HG03565 (cell line): ENCODE data around the gene ENTHD1.
"Not testable (repeated sequence)": the region's sequence is repeated elsewhere in the genome, so short reads cannot be mapped to it uniquely, and the experiment has no call there.

Experiments
- ATAC-seq: cut with Tn5 transposase; IDR thresholded peaks from one replicate; pipeline ENCODE4 v1.9.1; 2021; ENCODE audit warnings: mild to moderate bottlenecking, moderate library complexity; ENCODE audit not compliant: unreplicated experiment

Gene ENTHD1

DNA sequence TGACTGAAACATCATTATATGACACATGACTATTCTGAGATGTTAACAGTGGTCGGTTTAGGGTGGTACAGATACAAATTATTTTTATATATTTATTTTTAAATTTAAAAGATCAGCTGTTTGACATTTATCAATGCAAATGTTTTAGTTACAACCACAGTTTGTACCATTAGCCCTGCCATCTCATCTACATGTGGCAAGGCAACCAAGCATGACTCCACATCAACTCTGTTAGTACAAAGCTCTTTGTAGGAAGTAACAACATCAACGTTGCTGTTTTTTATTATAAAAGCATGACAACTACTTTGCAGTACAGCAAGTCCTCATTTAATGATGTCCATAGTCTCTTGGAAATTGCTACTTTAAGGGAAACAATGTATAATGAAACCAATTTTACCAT is 40.8 kb downstream of the ENTHD1 start:
- no peak for ATAC-seq

DNA sequence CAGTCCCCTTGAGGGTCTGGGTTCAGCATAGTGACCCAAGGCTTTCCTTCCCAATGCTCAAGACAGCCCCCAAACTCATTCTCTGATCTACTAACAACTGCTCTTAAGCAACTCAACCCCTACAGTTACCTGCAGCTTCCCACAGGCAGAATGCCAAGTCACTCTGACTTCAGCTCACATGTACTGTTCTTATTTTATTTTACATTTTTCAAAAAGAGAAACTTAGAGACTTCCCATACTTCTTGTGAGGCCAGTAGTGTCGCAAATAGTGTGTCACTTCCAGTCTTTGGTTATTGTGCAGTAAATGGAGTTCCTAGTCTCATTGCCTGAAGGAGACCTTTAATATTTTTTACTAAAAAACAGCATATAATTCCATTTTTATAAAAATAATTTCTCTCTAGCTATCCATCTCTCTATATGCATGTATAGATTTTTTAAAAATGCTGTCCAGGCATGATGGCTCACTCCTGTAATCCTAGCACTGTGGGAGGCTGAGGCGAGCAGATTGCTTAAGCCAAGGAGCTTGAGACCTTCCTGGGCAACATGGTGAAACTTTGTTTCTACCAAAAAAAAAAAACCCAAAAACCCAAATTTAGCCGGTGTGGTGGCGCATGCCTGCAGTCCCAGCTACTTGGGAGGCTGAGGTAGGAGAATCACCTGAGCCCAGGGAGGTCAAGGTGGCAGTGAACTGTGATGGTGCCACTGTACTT is 41.8 kb downstream of the ENTHD1 start:
- ATAC-seq, result no peak

DNA sequence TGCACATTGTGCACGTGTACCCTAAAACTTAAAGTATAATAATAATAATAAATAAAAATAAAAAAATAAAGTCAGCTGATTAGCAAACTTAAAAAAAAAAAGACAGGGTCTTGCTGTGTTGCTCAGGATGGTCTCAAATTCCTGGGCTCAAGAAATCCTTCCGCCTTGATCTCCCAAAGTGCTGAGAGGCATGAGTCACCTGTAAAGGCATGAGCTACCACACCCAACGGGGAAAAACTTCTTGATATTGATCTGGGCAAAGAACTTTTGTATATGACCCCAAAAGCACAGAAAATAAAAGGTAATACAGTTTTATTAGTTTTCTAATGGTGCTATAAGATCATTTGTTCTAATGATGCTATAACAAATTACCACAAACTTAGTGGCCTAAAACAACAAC is 46.1 kb downstream of the ENTHD1 start:
- no peak for ATAC-seq

DNA sequence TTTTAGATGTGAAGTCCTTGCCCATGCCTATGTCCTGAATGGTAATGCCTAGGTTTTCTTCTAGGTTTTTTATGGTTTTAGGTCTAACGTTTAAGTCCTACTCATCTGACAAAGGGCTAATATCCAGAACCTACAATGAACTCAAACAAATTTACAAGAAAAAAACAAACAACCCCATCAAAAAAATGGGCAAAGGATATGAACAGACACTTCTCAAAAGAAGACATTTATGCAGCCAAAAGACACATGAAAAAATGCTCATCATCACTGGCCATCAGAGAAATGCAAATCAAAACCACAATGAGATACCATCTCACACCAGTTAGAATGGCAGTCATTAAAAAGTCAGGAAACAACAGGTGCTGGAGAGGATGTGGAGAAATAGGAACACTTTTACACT is 47.0 kb downstream of the ENTHD1 start:
- ATAC-seq, result not testable (repeated sequence)

DNA sequence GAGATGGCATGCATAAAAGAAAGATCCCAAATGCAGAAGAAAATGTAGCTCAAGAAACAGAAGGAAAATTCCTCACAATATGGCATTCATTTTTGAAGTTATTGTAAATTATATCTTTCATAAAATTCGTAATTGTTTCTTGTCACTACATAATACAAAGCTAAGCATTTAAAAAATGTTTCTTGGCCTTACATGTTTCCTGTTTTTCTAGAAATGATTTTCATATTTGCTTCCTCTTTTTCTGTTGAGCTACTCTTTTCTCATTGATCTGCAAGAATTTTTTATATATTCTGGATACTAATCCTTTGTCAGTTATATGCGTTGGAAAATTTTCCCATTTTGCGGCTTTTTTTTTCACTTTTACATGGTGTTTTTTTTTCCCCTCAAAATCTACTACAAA is 48.0 kb downstream of the ENTHD1 start:
- no peak for ATAC-seq

DNA sequence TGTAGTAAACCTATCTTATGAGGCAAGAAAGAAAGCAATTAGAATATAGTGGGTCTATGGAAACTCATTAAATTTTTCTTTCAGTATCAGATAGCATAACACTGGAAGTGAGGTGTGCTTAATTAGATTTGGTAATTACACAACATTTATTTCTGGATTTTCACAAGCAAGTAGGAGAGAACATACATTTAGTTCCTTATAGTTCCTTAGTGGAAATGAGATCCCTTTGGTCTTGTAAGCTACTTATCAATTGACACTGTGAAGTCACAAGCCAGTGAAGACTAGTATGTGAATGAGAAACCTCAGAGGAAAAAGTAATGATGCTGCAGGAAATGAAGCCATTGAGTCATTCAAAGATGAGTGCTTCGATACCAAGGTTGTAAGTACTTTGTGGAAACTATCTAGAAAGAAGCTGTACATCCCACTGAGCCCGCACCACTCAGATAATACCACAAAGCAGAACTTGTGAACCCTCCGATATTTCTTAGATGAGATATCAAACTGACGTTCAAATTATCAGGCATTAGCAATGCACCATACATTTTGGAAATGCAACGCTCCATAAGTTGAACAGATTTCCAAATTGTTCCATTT is 53.5 kb downstream of the ENTHD1 start:
- ATAC-seq, result no peak

DNA sequence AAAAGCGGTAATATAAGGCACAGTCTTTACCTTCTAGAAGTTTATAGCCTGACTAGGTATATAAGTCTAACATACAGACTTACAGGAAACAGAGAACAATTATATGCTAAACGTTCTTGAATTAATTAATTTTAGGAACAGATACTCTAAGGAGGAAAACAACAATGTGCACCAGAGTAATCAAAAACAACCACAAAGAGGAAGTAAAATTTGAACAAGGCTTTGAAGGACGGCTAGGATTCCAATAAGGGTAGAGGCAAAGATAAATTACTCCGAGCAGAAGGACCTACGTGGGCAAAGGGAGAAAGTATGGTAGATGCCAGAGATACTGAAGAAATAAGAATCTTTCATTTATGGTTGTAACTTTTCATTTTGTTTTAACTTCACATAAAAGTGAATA is 54.4 kb downstream of the ENTHD1 start:
- ATAC-seq, result no peak

DNA sequence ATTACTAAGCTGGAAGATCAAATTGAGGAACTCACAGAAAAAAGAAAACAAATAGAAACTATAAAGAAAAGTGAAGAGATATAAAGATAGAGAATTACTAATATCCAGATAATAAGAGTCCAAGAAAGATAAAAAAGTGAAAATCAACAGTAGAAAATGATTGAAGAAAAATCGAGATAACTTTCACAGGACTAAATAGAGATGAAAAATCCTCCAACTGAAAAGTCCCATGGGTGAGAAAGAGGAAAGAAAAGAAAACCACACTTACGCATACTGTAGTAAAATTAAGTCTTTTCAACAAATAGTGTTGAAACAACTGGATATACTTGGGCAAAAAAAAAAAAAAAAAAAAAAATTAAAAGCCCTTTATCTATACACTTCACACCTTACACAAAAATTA is 60.0 kb downstream of the ENTHD1 start:
- ATAC-seq, result no peak

DNA sequence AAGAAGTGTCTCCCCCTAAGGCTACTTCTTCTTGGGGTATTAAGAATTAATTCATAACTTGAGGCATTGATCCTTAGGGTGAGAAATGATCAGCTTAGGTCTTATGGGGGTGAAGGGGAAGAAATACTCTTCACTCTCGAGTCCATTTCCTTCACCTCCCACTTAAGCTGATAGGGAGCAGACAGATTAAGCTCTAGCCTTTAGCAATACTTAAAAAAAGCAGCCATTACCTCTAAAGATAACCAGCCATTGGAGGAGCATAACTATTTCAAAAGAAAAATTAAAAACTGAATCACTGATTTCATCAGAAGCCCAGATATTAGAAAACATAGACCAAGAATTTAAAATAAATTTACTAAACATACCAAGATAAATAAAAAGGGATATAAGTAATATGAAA is 60.5 kb downstream of the ENTHD1 start:
- ATAC-seq, result no peak

DNA sequence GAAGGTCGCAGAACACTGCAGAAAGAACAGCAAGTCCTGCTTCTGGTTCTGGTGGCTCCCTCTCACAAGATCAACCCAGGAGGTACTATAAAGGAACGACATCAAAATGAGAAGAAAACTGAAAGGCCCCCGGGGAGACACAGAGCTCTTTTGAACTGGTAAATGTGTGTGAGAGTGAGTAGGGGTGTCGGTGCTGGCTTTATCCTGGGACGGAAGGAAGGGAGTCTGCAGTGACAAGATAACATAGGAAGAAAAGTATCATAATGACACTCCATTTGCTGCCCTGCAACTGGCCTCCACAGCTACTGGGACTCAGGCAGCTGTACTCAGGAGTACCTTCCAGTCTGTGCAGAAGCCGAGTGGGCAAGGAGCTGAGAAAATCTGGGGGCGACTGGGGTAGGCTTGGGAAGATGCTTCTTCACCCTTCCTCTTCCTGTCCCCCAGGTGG is 60.9 kb downstream of the ENTHD1 start:
- no peak for ATAC-seq

DNA sequence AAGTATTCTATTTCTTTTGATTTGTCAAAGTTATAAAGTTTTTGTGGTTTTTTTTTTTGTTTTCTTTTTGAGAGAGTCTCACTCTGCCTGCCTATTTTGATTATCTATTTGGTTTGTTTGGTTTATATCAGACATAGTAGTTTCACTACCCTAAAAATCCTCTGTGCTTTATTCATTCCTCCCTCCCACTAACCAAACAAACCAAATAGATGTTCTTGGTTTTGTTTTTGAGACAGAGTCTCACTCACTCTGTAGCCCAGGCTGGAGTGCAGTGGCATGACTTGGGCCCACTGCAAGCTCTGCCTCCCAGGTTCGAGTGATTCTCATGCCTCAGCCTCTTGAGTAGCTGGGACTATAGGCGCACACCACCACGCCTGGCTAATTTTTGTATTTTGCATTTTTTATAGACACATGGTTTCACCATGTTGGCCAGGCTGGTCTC is 67.9 kb downstream of the ENTHD1 start:
- ATAC-seq, result peak; percentile 61

DNA sequence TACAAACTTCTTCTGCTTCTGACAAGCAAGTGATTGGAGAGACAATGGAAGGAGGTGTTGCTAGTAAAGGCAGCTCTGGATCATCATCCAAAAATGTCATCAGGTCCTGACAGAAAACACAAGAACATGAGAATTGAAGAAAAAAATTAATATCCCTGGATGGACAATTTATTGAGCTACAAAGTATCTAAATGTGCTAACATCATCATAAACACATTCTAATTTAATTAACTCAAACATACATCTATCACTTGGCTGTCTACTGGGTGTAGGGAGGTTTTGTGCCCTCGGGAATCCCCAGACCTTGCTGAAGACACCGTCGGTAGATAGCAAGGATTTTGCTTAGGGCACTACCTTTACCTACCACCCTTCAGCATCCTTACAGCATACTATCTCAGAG is 72.6 kb downstream of the ENTHD1 start:
- ATAC-seq, result no peak

DNA sequence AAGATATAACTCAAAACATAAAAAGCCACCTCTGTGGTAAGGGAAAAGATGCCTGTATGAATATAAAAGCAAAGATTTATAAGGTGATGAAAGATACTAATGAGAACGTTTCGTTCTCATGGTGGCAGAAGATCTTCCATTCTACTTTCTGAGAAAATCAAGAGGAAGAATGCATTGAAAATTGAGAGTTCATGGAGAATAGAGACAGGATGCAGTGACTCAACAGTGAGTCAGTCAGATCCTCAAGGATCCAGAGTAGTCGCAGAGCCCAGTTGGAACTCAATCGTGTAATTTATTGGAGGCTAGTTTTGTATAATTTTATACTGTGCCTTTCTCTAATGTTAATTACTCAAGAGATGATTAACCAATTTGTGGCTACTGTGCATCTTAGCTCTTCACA is 73.3 kb downstream of the ENTHD1 start:
- ATAC-seq, result no peak

DNA sequence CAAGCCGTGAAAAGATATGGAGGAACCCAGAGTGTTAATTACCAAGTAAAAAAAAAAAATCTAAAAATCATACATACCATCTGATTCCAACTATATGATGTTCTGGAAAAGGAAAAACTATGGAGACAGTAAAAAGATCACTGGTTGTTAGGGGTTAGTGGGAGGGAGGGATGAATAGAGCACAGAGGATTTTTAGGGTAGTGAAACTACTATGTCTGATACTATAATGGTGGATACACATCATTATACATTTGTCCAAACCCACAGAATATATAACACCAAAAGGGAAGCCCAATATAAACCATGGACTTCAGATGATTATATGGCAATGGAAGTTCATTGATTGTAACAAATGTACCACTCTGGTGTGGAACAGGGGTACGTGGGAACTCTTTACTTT is 74.1 kb downstream of the ENTHD1 start:
- no peak for ATAC-seq

DNA sequence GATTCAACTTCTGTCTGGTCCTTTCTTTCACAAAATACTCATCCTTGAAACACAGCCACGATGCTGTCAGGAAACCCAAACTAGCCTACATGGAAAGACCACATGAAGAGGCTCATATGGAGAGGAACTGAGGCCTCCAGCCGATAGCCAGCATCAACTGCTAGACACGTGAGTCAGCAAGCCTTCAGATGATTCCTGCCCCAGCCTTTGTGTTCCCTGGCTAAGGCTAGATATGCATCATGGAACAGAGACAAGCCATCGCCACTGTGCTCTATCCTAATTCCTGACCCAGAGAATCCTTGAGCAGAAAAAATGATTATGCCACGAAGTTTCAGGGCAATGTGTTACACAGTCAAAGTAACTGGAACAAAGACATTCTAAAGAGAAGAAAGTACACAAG is 75.5 kb downstream of the ENTHD1 start:
- ATAC-seq, result no peak

DNA sequence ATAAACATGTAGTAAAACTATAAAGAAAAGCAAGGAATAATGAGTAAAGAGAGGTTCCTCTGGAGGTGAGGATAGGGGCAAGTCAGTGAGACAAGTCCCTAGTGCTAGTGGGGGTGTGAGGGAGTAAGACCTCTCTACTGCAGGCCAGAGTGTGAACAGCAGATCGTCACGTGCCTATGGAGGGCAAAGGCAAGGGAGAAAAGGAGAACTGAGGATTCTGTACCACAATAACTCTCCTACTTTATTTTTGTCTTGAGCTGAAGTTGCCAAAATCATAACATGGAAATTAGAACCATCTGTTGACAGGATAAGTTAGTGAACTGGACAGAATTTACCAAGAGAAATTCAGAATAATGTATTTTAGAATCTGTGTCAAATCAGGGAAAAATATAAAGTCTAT is 77.6 kb downstream of the ENTHD1 start:
- ATAC-seq, result no peak

DNA sequence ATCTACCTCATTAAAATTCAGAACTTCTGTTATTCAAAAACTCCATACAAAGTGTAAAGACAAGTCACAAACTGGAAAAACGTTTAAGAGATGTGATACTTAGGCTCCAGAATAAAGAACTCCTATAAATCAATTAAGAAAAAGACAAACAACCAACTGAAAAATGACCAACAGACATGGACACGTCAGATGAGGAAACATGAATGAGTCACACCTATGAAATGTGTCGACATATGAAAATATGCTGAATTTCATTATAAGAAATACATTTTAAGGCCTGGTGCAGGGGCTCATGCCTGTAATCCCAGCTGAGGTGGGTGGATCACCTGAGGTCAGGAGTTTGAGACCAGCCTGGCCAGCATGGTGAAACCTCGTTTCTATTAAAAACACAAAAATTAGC is 78.7 kb downstream of the ENTHD1 start:
- no peak for ATAC-seq

DNA sequence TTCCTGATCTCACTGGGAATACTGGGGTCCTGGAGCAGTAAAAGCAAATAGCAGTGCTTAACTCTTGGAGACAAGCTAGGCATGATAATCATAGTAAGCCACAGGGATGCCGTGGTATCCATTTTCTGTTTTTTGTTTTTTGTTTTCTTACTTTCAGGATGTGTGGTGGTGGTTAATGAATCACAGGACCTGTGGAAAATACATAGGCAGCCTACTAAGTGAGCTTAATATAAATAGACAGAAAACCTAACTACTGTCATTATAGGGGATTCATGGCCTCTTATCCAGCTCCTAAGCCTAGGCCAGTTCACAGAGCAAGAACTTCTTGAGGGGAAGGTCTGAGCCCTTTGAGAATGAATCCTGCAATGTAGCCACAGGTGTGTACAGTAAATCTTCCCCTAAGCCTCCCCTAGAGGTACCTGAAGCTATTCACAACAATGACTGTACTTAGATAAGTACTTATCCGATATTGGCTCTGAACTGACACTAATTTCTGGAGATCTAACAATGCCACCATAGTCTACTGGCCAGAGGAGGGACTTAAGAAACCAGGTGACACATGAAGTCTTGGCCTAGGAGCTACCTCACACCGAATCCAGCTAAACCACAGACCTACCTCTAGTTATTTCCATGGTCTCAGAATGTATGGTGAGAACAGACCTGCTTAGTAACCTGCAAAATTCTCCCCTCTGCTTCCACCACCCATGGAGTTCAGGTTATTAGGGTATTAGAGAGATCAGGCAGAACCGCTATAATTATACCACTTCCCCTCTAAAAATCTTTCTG is 83.6 kb downstream of the ENTHD1 start:
- no peak for ATAC-seq

DNA sequence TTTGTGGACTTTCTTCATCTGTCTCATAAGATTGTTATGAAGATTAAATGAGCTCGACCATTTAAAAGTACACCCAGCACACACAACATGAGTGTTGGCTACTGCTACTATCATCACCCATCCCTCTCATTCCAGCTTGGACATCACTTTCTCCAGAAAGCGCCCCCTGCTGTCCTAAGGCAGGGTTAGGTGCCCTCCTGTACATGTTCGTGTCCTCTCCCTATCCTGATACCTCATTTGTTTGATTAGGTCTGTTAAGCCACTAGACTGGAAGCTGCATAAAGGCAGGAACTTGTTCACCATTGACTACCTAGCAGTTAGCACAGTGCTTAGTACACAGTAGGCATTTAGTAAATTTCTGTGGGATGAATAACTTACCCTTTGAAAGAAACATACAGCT is 85.5 kb downstream of the ENTHD1 start:
- ATAC-seq, result no peak

DNA sequence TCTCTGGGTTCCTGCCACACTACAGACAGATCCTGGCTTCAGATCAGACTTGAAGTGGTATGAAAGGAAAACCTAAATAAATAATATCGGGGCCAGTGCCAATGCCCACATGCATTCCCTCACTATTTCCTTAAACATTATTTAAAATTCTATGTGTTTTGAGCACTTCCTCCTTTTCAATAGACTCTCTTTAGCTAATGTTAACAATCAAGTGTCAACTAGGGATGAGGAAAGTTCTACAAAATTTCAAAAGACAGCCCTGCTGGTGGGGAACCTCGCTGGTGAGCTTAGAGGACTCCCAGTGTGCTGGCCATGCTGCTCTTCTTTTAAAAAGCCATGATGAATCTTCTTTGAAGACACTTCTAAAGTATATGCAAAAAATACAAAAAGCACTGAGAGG is 87.5 kb downstream of the ENTHD1 start:
- no peak for ATAC-seq

DNA sequence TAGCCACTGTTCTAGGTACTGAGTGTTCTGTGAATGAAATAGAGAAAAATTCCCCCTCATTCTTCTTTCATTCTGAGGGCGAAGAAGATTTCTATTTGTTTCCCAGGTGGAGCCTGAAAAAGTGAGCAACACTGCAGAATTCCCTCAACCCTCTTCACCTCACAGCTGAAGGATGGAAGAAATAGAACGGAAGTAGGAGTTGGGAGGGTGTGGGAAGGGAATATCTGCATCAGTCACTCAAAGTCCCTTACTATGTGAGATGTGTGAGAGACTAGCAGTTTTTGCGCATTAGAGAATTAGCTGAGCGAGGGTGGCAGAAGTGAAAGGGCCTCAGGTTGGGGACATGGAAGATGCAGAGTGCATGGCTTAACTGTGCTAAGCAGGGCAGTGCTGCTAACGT is 88.4 kb downstream of the ENTHD1 start:
- ATAC-seq, result no peak

DNA sequence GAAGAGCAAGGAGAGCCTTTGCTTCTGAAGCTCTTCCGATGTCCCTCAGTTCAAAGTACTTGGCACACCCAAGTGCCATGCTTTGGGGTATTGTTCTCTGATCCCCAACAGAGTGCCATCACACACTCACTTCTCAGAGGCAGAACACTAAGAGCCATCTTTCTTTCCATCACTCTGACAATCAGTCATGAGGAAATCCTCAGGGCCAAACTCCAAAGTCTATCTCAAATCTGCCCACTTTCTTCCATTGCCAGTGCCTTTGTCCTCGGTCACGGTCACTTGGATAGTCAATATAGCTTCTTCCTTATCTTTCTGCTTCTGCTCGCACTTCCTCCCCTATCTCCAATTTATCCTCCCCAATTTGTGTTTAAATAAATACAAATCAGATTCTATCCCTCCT is 90.9 kb downstream of the ENTHD1 start:
- ATAC-seq, result no peak
